Testis (tissue), 2 donors: ENCODE data around the gene C1orf52.

Source experiments
- CTCF ChIP-seq, 3 experiments: fragments of 450-650 bp in 2 of 3; fragments of 200-600 bp in 1 of 3; sonication (generic) in 1 of 3; IDR thresholded peaks; one replicate each; pipeline ENCODE4 v1.5.1; 2016 to 2019; ENCODE audit warnings: antibody characterized with exemption in 3 of 3, mild to moderate bottlenecking in 2 of 3, moderate library complexity in 1 of 3
- POLR2A ChIP-seq: fragments of 450-650 bp; IDR thresholded peaks from one replicate; pipeline ENCODE4 v1.6.1; 2017; ENCODE audit warnings: antibody characterized with exemption, mild to moderate bottlenecking, moderate library complexity

DNA sequence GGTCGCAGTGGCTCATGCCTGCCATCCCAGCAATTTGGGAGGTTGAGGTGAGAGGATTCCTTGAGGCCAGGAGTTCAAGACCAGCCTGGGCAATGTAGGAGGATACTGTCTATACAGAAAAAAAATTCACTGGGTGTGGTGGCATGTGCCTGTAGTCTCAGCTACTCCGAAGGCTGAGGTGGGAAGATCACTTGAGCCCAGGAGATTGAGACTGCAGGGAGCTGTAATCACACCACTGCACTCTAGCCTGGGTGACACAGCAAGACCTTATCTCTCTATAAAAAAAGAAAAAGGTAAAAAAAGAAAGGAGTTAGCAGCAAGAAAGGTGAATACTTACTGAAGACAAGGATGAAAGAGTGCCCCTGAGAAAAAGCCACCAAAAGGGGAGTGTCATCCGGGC, 40.7 kb upstream of the C1orf52 start:
- TF ChIP-seq POLR2A (no peak), CTCF (IDR thresholded peaks at IDR 0.05) (no peak)
